ENCODE results near the gene CASZ1. TPM values are rescaled to one million over a fixed set of nuclear protein-coding genes. Genes with fewer than 3 reads are reported as not detected.

CASZ1 gene
- total RNA-seq, 2 donors from 2014 or later, result 90.9 to 96.9 TPM

DNA sequence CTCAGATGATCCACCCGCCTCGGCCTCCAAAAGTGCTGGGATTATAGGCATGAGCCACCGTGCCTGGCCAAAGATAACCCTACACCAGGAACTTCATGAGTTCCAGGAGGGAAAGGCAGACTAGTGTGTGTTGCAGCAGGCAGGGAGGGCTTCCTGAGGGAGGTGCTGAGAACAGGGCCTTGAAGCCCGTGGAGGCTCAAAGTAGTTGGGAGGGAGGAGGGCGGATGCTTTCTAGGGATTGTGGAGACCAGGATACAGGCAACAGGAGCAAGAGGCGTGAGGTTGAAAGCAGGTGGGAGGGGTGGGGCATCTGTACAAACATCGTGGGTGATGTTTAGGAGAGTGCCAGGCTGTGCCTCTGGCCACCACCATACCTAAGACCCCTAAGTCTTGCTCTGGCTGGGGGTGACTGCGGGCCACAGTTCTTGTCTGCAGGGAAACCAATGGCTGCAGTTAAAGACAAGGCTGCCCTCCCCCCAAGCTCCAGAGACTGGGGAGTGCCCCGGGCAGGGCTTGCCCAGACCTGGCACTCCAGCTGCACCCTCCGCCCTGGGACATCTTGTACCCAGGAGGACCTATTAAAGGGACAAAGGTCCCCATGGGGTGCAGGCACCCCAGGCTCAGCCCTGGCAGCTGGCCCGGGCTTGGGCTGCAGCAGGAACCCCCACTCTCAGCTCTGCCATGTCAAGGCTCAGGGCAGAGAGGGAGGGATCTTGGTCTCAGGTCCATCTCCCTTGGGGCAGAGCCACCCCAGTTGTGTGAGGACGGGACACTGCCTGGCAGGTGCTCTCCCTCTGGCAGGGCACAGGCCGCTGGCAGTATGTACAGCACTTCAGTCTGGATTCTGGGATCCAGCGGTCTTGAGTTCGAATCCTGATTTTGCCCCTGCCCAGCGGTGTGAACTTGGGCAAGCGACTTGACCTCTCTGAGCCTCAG lies 22.1 kb upstream of the CASZ1 start:
- DNase-seq (ENCODE audit: low spot score), result peak; percentile 67
- Histone ChIP-seq H3K4me1 (replicated peaks) (peaks cover 11% of the 10 kb centered on the region), H3K27me3 (replicated peaks; ENCODE audit: insufficient read depth) (no peaks in the 10 kb centered on the region), H3K4me3 (no peak overlapping the region), H3K9me3 (no peaks in the 10 kb centered on the region), H3K27ac (peak overlapping the region in 1 of 2 donors; percentile 33), H3K36me3 (no peaks in the 10 kb centered on the region)
- intact Hi-C loops (cut with DNase I), result no loop called here
- TF ChIP-seq POLR2A (IDR thresholded peaks at IDR 0.05) (no peak), POLR2AphosphoS5 (IDR thresholded peaks at IDR 0.05) (peak; percentile 76)
- 58% methylated on average over 17 of the region's 17 CpGs for WGBS

DNA sequence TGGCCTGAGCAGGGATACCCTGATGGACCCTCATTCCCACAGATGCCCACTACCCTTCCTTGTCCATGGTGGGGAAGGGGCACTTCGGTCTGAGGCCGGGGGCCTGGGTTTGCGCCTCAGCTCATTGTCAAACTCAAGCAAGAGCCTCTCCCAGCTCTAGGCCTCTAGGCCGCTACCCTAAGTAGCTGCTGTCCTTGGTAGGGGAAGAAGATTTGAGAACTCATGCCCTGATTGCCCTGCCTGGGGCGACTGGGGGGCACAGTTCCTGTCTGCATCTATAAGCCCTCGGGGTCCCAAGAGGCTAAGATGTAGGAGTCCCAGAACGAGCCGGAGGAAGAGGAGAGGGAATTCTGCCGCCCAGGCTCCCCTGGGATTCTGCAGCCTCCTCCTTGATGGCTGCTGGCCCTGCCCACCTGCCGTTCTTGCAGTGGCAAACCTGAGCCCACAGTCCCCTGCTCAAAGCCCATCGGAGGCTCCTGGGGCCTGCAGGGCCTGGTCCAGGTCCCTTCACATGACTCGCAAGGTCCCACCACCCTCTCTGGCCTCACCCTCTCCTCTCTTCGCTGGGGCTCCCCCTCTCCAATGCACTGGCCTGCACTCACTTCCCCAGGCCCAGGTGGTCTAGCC lies 20.4 kb upstream of the CASZ1 start:
- Histone ChIP-seq H3K4me1 (replicated peaks) (peaks cover 11% of the 10 kb centered on the region), H3K36me3 (no peaks in the 10 kb centered on the region), H3K9me3 (no peaks in the 10 kb centered on the region), H3K4me3 (no peak overlapping the region), H3K27ac (no peak overlapping the region), H3K27me3 (replicated peaks; ENCODE audit: insufficient read depth) (no peaks in the 10 kb centered on the region)
- 95% methylated on average over 13 of the region's 13 CpGs for WGBS
- intact Hi-C loops (cut with DNase I), result no loop called here
- DNase-seq (ENCODE audit: low spot score), result no peak
- no peak for TF ChIP-seq CTCF (IDR thresholded peaks at IDR 0.05)
- TF ChIP-seq POLR2A (IDR thresholded peaks at IDR 0.05), result no peak
- no peak for TF ChIP-seq POLR2AphosphoS5 (IDR thresholded peaks at IDR 0.05)

DNA sequence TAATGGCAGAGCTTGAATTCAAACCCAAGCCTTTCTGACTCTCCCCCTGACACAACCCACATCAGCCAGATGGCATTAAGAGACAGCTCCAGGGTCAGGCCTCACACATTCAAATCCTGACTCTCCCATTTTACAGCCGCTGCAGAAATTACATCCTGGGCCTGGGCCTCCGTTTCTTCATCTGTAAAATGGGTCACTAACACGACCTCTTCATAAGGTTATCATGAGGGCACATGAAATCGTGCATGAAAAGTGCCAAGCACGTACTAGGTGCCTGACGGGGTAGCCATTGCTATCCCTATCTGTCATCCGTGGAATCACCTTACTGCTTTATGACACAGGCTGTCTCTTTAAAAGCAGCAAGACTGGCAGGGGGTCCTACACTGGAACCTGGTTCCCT lies 19.8 kb upstream of the CASZ1 start:
- 87% methylated on average over 7 of the region's 7 CpGs for WGBS
- no peak overlapping the region for H3K4me3 ChIP-seq
- no peak for DNase-seq (ENCODE audit: low spot score)
- peaks cover 11% of the 10 kb centered on the region for H3K4me1 ChIP-seq (replicated peaks)
- no peaks in the 10 kb centered on the region for H3K9me3 ChIP-seq
- H3K27me3 ChIP-seq (replicated peaks; ENCODE audit: insufficient read depth), result no peaks in the 10 kb centered on the region
- peak overlapping the region; percentile 71 to 84 for H3K27ac ChIP-seq
- intact Hi-C loops (cut with DNase I), result no loop called here
- TF ChIP-seq CTCF (IDR thresholded peaks at IDR 0.05) (no peak), POLR2AphosphoS5 (IDR thresholded peaks at IDR 0.05) (no peak), POLR2A (IDR thresholded peaks at IDR 0.05) (no peak)
- no peaks in the 10 kb centered on the region for H3K36me3 ChIP-seq

GRCh38 chr1:10815858-10816195 lies 19.4 kb upstream of the CASZ1 start:
- Histone ChIP-seq H3K4me1 (replicated peaks) (peaks cover 11% of the 10 kb centered on the region), H3K4me3 (no peak overlapping the region), H3K9me3 (no peaks in the 10 kb centered on the region), H3K27ac (peak overlapping the region; percentile 71 to 84), H3K27me3 (replicated peaks; ENCODE audit: insufficient read depth) (no peaks in the 10 kb centered on the region), H3K36me3 (no peaks in the 10 kb centered on the region)
- WGBS, result 64% methylated on average over 5 of the region's 5 CpGs
- TF ChIP-seq POLR2A (IDR thresholded peaks at IDR 0.05) (peak; percentile 28), POLR2AphosphoS5 (IDR thresholded peaks at IDR 0.05) (no peak), CTCF (IDR thresholded peaks at IDR 0.05) (no peak)
- peak; percentile 49 for DNase-seq (ENCODE audit: low spot score)
- intact Hi-C loops (cut with DNase I), result no loop called here

- Histone ChIP-seq H3K9me3 (no peaks in the 10 kb centered on the region), H3K27me3 (replicated peaks; ENCODE audit: insufficient read depth) (no peaks in the 10 kb centered on the region), H3K4me1 (replicated peaks) (peaks cover 11% of the 10 kb centered on the region), H3K27ac (peak overlapping the region; percentile 71 to 84), H3K36me3 (no peaks in the 10 kb centered on the region), H3K4me3 (no peak overlapping the region)
- intact Hi-C loops (cut with DNase I), result no loop called here
- 45% methylated on average over 15 of the region's 15 CpGs for WGBS
- peak; percentile 39 for DNase-seq (ENCODE audit: low spot score)
- peak; percentile 24 for TF ChIP-seq POLR2A (IDR thresholded peaks at IDR 0.05)
- TF ChIP-seq POLR2AphosphoS5 (IDR thresholded peaks at IDR 0.05), result no peak
- TF ChIP-seq CTCF (IDR thresholded peaks at IDR 0.05), result peak in 1 of 4 experiments; percentile 10
Measured at GRCh38 chr1:10814976-10815857, 18.8 kb upstream of the CASZ1 start.
